ENCODE data around the gene MYLK3. TPM values are rescaled to one million over a fixed set of nuclear protein-coding genes. Genes with fewer than 3 reads are reported as not detected.

Gene MYLK3
- total and polyA plus RNA-seq, 7 donors, result 1.4 to 41.1 (median 13.2) TPM

DNA sequence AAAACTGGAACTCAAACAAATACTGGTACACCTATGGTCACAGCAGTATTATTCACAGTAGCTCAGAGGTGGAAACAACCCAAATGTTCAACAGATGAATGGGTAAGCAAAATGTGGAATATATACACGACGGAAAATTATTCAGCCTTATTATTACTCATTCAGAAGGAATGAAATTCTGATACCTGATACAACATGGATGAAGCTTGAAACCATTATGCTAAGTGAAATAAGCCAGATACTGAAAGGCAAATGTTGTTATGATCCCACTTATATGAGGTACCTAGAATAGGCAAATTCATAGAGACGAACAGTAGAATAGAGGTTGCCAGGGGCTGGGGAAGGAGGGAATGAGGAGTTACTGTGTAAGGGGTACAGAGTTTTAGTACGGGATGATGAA lies 27.1 kb upstream of the MYLK3 start:
- ATAC-seq, result peak; percentile 44 to 62 (median 54)
- WGBS, 3 donors, result 42 to 46% (median 45%) methylated on average over 4 of the region's 4 CpGs
- Histone ChIP-seq H3K4me3 (no peak overlapping the region), H3K36me3 (ENCODE audit: insufficient read depth in 1 of 2, low read depth in 1 of 2) (no peaks in the 10 kb centered on the region), H3K9me3 (no peaks in the 10 kb centered on the region), H3K27ac (peak overlapping the region; percentile 32), H3K27me3 (ENCODE audit: insufficient read depth in 3 of 3, low read length in 2 of 3) (no peaks in the 10 kb centered on the region), H3K4me1 (peaks cover 18% of the 10 kb centered on the region)
- DNase-seq, result no peak
- intact Hi-C loops (cut with DNase I), result no loop called here
- TF ChIP-seq, protein P1, sequence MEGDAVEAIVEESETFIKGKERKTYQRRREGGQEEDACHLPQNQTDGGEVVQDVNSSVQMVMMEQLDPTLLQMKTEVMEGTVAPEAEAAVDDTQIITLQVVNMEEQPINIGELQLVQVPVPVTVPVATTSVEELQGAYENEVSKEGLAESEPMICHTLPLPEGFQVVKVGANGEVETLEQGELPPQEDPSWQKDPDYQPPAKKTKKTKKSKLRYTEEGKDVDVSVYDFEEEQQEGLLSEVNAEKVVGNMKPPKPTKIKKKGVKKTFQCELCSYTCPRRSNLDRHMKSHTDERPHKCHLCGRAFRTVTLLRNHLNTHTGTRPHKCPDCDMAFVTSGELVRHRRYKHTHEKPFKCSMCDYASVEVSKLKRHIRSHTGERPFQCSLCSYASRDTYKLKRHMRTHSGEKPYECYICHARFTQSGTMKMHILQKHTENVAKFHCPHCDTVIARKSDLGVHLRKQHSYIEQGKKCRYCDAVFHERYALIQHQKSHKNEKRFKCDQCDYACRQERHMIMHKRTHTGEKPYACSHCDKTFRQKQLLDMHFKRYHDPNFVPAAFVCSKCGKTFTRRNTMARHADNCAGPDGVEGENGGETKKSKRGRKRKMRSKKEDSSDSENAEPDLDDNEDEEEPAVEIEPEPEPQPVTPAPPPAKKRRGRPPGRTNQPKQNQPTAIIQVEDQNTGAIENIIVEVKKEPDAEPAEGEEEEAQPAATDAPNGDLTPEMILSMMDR (IDR thresholded peaks at IDR 0.05), result no peak

DNA sequence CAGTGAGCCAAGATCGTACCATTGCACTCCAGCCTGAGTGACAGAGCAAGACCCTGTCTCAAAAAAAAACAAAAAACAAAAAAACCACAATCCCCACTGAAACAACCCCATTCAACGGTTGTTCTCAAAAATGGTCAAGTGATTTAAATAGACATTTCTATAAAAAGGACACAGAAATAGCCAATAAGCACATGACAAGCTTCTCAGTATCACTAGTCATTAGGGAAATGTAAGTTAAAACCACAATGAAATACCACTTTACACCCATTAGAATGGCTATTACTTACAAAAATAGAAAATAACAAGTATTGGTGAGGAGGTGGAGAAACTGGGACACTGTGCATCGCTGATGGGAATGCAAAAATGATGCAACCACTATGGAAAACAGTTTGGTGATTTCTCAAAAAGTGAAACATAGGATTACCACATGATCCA lies 26.6 kb upstream of the MYLK3 start:
- peaks cover 18% of the 10 kb centered on the region for H3K4me1 ChIP-seq
- H3K9me3 ChIP-seq, result no peaks in the 10 kb centered on the region
- DNase-seq, result no peak
- 56 to 79% (median 59%) methylated on average over 3 of the region's 3 CpGs for WGBS, 3 donors
- no peaks in the 10 kb centered on the region for H3K27me3 ChIP-seq (ENCODE audit: insufficient read depth in 3 of 3, low read length in 2 of 3)
- H3K36me3 ChIP-seq (ENCODE audit: insufficient read depth in 1 of 2, low read depth in 1 of 2), result no peaks in the 10 kb centered on the region
- intact Hi-C loops (cut with DNase I), result no loop called here
- TF ChIP-seq, protein P1 (IDR thresholded peaks at IDR 0.05), result no peak
- H3K27ac ChIP-seq, result peak overlapping the region; percentile 32
- no peak for ATAC-seq
- H3K4me3 ChIP-seq, result no peak overlapping the region

DNA sequence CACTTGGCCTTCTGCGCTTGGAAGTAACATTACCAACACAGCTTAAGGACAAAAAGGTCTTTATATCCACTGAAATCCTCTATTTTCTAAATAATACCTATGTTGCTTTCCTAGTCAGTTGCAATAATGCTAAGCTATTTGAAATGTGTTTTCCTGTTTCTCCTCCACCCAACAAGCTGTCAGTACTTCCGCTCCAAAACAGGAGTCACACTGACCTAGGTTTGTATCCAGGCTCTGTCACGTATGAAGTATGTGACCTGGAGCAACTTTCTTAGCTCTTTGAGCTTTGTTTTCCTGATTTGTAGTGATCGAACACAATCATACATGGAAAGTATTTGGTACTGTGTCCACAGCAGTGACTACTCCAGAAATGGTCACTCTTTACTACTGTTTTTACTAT lies 24.3 kb upstream of the MYLK3 start:
- ATAC-seq (peak in 2 of 4 donors; percentile 30 to 43), DNase-seq (no peak)
- no peaks in the 10 kb centered on the region for H3K9me3 ChIP-seq
- no peak overlapping the region for H3K4me3 ChIP-seq
- H3K27me3 ChIP-seq (ENCODE audit: insufficient read depth in 3 of 3, low read length in 2 of 3), result no peaks in the 10 kb centered on the region
- TF ChIP-seq, protein P1 (IDR thresholded peaks at IDR 0.05), result no peak
- 47 to 65% (median 64%) methylated on average over 4 of the region's 4 CpGs for WGBS, 3 donors
- intact Hi-C loops (cut with DNase I), result no loop called here
- no peaks in the 10 kb centered on the region for H3K36me3 ChIP-seq (ENCODE audit: insufficient read depth in 1 of 2, low read depth in 1 of 2)
- H3K4me1 ChIP-seq, result peaks cover 18% of the 10 kb centered on the region
- peak overlapping the region; percentile 68 for H3K27ac ChIP-seq

- no peaks in the 10 kb centered on the region for H3K9me3 ChIP-seq
- TF ChIP-seq, protein P1 (IDR thresholded peaks at IDR 0.05), result no peak
- no peaks in the 10 kb centered on the region for H3K27me3 ChIP-seq (ENCODE audit: insufficient read depth in 3 of 3, low read length in 2 of 3)
- intact Hi-C loops (cut with DNase I), result no loop called here
- 26 to 43% (median 36%) methylated on average over 8 of the region's 8 CpGs for WGBS, 3 donors
- ATAC-seq (peak; percentile 87 to 96 (median 94)), DNase-seq (peak; percentile 31 to 76)
- peak overlapping the region; percentile 34 for H3K4me3 ChIP-seq
- no peaks in the 10 kb centered on the region for H3K36me3 ChIP-seq (ENCODE audit: insufficient read depth in 1 of 2, low read depth in 1 of 2)
- H3K4me1 ChIP-seq, result peaks cover 6% of the 10 kb centered on the region
- peak overlapping the region; percentile 53 for H3K27ac ChIP-seq
These were observed 20.7 kb upstream of the MYLK3 start for GRCh38 chr16:46768809-46769208.

DNA sequence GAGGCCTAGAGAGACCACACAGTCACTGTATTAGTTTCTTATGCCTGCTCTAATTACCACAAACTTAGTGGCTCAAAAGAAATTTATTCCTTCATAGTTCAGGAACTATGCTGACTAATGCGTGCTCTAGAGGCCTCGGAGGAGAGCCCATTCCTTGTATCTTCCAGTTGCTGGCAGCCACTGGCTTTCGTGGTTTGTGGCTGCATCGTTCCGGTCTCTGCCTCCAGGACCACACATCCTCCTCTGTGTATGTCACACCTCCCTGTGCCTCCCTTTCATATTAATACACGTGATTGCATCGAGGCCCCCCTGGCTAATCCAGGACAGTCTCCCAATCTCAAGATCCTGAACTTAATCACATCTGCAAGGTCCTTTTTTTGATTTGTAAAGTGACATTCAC lies 16.9 kb upstream of the MYLK3 start:
- H3K36me3 ChIP-seq (ENCODE audit: insufficient read depth in 1 of 2, low read depth in 1 of 2), result no peaks in the 10 kb centered on the region
- intact Hi-C loops (cut with DNase I), result no loop called here
- TF ChIP-seq, protein P1 (IDR thresholded peaks at IDR 0.05), result no peak
- ATAC-seq (no peak), DNase-seq (no peak)
- H3K27me3 ChIP-seq (ENCODE audit: insufficient read depth in 3 of 3, low read length in 2 of 3), result no peaks in the 10 kb centered on the region
- H3K4me3 ChIP-seq, result no peak overlapping the region
- no peaks in the 10 kb centered on the region for H3K9me3 ChIP-seq
- peak overlapping the region; percentile 80 for H3K27ac ChIP-seq
- WGBS, 3 donors, result 77 to 81% (median 77%) methylated on average over 7 of the region's 7 CpGs
- peaks cover 9% of the 10 kb centered on the region for H3K4me1 ChIP-seq
